ENCODE measurements around the gene MFSD11.

DNA sequence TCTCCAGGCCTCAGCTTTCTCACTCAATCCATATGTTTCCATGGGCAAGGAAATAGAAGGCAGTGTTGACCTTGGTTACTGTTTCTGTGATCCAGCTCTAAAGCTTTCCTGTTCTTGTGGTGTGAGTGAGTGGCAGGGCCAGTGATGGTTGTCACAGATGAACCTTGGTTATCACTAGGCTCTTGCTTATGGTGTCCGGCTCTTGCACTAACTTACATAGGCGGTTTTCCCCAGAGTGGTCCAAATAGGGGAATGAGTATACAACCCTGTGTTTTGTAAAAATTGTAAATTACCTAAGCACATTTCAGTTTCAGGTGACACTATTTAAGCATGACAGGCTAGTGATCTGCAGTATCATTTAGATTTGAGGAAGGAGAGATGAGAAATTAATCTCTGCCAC lies 6.8 kb downstream of the MFSD11 start:
- TF ChIP-seq CTCF (IDR thresholded peaks at IDR 0.05 in 8 of 11, conservative IDR thresholded peaks at IDR 0.05 in 3 of 11) (no peak), POLR2AphosphoS5 (IDR thresholded peaks at IDR 0.05) (no peak)

Measured in spleen (tissue), 7 donors.